Measurements from ENCODE around the gene MCF2.

DNA sequence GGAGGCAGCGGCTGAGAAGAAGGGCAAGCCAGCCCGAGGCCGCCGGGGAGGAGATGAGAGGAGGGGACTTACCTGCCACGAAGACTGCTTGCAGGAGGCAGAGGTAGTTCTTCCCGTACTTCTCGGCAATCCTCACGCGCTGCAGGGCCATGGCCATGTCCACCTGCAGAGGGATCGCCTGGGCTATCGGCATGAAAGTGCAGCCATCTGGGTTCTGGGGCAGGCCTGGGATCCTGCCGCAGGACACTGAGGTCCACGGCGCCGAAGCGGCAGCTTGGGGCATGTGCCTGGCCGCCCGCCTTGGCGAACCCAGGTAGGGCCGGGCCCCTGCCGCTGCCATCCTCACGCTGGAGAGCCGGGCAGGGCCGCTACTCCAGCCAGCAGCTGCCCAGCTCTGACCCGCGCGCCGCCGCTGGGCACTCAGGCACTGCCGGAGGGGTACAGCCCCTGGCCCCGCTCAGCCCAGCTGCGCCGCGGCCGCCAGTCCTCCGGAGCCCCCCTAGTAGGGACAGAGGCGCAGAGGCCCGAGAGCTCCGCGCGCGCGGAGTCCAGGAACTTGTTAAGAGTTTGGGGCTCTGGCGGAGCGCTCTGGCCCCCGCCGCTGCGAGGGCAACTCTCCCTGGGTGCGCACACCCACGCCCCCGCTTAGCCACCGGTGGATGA lies 16.0 kb downstream of the MCF2 start:
- TF ChIP-seq, protein P1, sequence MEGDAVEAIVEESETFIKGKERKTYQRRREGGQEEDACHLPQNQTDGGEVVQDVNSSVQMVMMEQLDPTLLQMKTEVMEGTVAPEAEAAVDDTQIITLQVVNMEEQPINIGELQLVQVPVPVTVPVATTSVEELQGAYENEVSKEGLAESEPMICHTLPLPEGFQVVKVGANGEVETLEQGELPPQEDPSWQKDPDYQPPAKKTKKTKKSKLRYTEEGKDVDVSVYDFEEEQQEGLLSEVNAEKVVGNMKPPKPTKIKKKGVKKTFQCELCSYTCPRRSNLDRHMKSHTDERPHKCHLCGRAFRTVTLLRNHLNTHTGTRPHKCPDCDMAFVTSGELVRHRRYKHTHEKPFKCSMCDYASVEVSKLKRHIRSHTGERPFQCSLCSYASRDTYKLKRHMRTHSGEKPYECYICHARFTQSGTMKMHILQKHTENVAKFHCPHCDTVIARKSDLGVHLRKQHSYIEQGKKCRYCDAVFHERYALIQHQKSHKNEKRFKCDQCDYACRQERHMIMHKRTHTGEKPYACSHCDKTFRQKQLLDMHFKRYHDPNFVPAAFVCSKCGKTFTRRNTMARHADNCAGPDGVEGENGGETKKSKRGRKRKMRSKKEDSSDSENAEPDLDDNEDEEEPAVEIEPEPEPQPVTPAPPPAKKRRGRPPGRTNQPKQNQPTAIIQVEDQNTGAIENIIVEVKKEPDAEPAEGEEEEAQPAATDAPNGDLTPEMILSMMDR (IDR thresholded peaks at IDR 0.05; ENCODE audit: low read length), result no peak
- TF ChIP-seq EZH2 (IDR thresholded peaks at IDR 0.05; ENCODE audit: borderline replicate concordance, low read length), result no peak
